Spleen (tissue), 11 donors: Measurements from ENCODE around the gene PGP. TPM values are rescaled to one million over a fixed set of nuclear protein-coding genes. Genes with fewer than 3 reads are reported as not detected.
"Not testable (repeated sequence)": the region's sequence is repeated elsewhere in the genome, so short reads cannot be mapped to it uniquely, and the experiment has no call there.

Experiments
- DNase-seq: peaks from one replicate; pipeline ENCODE4 v3.0.0-alpha.2; 2020
- H3K27ac ChIP-seq, 8 donors: fragments of 200-600 bp; sonication (generic) in 7 of 8; 1 replicate in 4 of 8; 2 replicates in 4 of 8; pipeline versions ENCODE4 v1.5.0 to v1.8.0; 2016 to 2021; ENCODE audit warnings: inconsistent platforms in 4 of 8, mild to moderate bottlenecking in 4 of 8, moderate library complexity in 1 of 8
- H3K27me3 ChIP-seq, 7 donors: fragments of 200-600 bp; sonication (generic) in 6 of 7; replicated peaks in 1 of 7; 1 replicate in 4 of 7; 2 replicates in 3 of 7; pipeline versions ENCODE4 v1.5.0 to v1.8.0; 2016 to 2021; ENCODE audit warnings: inconsistent platforms in 3 of 7, mild to moderate bottlenecking in 1 of 7
- H3K36me3 ChIP-seq, 6 donors: fragments of 200-600 bp; sonication (generic) in 5 of 6; 1 replicate in 4 of 6; 2 replicates in 2 of 6; pipeline versions ENCODE4 v1.5.0 to v1.8.0; 2016 to 2021; ENCODE audit warnings: inconsistent platforms in 2 of 6
- H3K4me1 ChIP-seq, 6 donors: fragments of 200-600 bp; sonication (generic) in 5 of 6; 1 replicate in 3 of 6; 2 replicates in 3 of 6; pipeline versions ENCODE4 v1.5.0 to v1.8.0; 2016 to 2021; ENCODE audit warnings: inconsistent platforms in 3 of 6
- H3K4me3 ChIP-seq, 8 donors: fragments of 200-600 bp; sonication (generic) in 7 of 8; 1 replicate in 4 of 8; 2 replicates in 4 of 8; pipeline versions ENCODE4 v1.5.0 to v1.8.0; 2016 to 2021; ENCODE audit warnings: inconsistent platforms in 4 of 8, mild to moderate bottlenecking in 4 of 8, moderate library complexity in 2 of 8
- H3K9me3 ChIP-seq, 8 donors: fragments of 200-600 bp; sonication (generic) in 7 of 8; 1 replicate in 4 of 8; 2 replicates in 4 of 8; pipeline versions ENCODE4 v1.5.0 to v1.8.0; 2016 to 2021; ENCODE audit warnings: inconsistent platforms in 4 of 8
- POLR2A ChIP-seq, 3 donors: fragments of 450-650 bp; IDR thresholded peaks; one replicate each; pipeline ENCODE4 v1.5.1; 2017; ENCODE audit warnings: antibody characterized with exemption in 3 of 3, mild to moderate bottlenecking in 1 of 3
- POLR2AphosphoS5 ChIP-seq, 3 donors: sonication (generic); formaldehyde crosslinking; IDR thresholded peaks; one replicate each; pipeline ENCODE4 v1.5.1; 2017; ENCODE audit warnings: antibody characterized with exemption in 3 of 3
- WGBS, 5 donors: extraction: QIAGEN DNeasy Blood & Tissue Kit in 3 of 5; methylation state at CpG; one replicate each; pipeline versions ENCODE4 v1.1.5 to v1.1.7; 2013 to 2018; 5-methylcytosine and 5-hydroxymethylcytosine counted together
- intact Hi-C: fragments of 100-400 bp; cut with DNase I; formaldehyde crosslinking; loops from one replicate; pipeline ENCODE4 v1.15.0; 2023; ENCODE audit warnings: low total_unique reads
- polyA plus RNA-seq, 3 donors: library from polyadenylated mRNA; stranded (reverse); fragments of 200-250 nt; gene quantifications; one replicate each; pipeline ENCODE4 v1.2.1, GENCODE V29; 2013
- total RNA-seq, 7 donors: library from RNA; depleted of rRNA in 3 of 7; stranded (reverse); fragments of >200 nt in 3 of 7; fragmentation: NEBNext Ultra II Directional in 4 of 7; extraction: Animal tissue kit (Norgen Biotek cat#: 25700) in 4 of 7; gene quantifications; one replicate each; pipeline versions ENCODE4 v1.1.0 to v1.2.1, GENCODE V29; 2016 to 2021
- TF ChIP-seq, protein P1 (sequence below), 11 experiments: fragments of 200-600 bp in 7 of 11; fragments of 450-650 bp in 4 of 11; sonication (generic) in 4 of 11; IDR thresholded peaks in 8 of 11; conservative IDR thresholded peaks in 3 of 11; 1 replicate in 7 of 11; 2 replicates in 4 of 11; pipeline versions ENCODE4 v1.4.0 to v1.8.0; 2016 to 2021; ENCODE audit warnings: antibody characterized with exemption in 11 of 11, inconsistent platforms in 4 of 11, mild to moderate bottlenecking in 1 of 11
- donor health status: healthy with polysubstance abuse.
- donor health status: DM: no; HTN: no; CAD: no; lungs with moderate emphysema.
- donor health status: DM: no; HTN: no; CAD: no.
- donor health status: Bipolar disorder and iron deficiency.
- donor health status: healthy.
- donor health status: DM: no; HTN: no; CAD: no.
- donor health status: DM: yes; HTN: yes; CAD: no.

PGP gene
- total and polyA plus RNA-seq, 10 donors, result 9.3 to 20.2 (median 13.7) TPM

DNA sequence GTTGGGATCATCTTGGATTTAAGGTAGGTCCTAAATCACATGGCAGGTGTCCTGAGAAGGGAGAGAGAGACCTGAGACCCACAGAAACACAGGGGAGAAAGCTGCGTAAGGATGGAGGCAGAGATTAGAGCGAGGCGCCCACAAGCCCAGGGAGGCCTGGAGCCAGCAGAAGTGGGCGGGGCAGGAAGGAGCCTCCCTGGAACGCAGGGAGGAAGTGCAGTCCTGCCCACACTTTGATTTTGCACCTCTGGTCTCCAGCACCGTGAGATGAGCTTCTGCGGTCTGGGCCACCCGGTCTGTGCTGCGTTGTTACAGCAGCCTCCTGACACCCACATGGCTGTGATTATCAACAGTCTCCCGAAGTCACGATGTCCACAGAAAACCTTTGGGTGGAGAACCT lies 28.0 kb upstream of the PGP start:
- Histone ChIP-seq H3K4me3 (no peak overlapping the region), H3K36me3 (peaks cover 0 to 86% (median 45%) of the 10 kb centered on the region in 6 donors), H3K27me3 (peaks cover 0 to 8% (median 6%) of the 10 kb centered on the region in 7 donors), H3K4me1 (peaks cover 0 to 21% (median 4%) of the 10 kb centered on the region in 6 donors), H3K9me3 (no peaks in the 10 kb centered on the region), H3K27ac (no peak overlapping the region)
- WGBS, 5 donors, result 69 to 82% (median 80%) methylated on average over 10 to 11 of the region's 11 CpGs
- DNase-seq, result no peak
- TF ChIP-seq, protein P1, sequence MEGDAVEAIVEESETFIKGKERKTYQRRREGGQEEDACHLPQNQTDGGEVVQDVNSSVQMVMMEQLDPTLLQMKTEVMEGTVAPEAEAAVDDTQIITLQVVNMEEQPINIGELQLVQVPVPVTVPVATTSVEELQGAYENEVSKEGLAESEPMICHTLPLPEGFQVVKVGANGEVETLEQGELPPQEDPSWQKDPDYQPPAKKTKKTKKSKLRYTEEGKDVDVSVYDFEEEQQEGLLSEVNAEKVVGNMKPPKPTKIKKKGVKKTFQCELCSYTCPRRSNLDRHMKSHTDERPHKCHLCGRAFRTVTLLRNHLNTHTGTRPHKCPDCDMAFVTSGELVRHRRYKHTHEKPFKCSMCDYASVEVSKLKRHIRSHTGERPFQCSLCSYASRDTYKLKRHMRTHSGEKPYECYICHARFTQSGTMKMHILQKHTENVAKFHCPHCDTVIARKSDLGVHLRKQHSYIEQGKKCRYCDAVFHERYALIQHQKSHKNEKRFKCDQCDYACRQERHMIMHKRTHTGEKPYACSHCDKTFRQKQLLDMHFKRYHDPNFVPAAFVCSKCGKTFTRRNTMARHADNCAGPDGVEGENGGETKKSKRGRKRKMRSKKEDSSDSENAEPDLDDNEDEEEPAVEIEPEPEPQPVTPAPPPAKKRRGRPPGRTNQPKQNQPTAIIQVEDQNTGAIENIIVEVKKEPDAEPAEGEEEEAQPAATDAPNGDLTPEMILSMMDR (IDR thresholded peaks at IDR 0.05 in 8 of 11, conservative IDR thresholded peaks at IDR 0.05 in 3 of 11), result no peak
- TF ChIP-seq POLR2AphosphoS5 (IDR thresholded peaks at IDR 0.05) (peak in 2 of 3 donors; percentile 7 to 8), POLR2A (IDR thresholded peaks at IDR 0.05) (no peak)
- intact Hi-C loops, result no loop called here

DNA sequence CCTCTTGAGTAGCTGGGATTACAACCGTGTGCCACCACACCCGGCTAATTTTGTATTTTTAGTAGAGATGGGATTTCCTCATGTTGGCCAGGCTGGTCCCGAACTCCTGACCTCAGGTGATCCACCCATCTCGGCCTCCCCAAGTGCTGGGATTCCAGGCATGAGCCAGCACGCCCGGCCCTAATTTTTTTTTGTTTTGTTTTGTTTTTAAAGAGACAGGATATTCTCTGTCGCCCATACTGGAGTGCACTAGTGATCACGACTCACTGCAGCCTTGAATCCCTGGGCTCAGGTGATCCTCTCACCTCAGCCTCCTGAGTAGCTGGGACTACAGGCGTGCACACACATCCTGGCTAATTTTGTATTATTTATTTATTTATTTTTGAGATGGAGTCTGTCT lies 25.7 kb upstream of the PGP start:
- H3K27me3 ChIP-seq, result peaks cover 0 to 30% (median 26%) of the 10 kb centered on the region in 7 donors
- WGBS, 5 donors, result 80 to 89% (median 87%) methylated on average over 9 of the region's 9 CpGs
- peaks cover 0 to 88% (median 36%) of the 10 kb centered on the region in 6 donors for H3K36me3 ChIP-seq
- H3K9me3 ChIP-seq, DNase-seq, intact Hi-C loops, H3K4me3 ChIP-seq, H3K27ac ChIP-seq: not testable (repeated sequence)
- H3K4me1 ChIP-seq, result peaks cover 11 to 43% (median 19%) of the 10 kb centered on the region in 6 donors

DNA sequence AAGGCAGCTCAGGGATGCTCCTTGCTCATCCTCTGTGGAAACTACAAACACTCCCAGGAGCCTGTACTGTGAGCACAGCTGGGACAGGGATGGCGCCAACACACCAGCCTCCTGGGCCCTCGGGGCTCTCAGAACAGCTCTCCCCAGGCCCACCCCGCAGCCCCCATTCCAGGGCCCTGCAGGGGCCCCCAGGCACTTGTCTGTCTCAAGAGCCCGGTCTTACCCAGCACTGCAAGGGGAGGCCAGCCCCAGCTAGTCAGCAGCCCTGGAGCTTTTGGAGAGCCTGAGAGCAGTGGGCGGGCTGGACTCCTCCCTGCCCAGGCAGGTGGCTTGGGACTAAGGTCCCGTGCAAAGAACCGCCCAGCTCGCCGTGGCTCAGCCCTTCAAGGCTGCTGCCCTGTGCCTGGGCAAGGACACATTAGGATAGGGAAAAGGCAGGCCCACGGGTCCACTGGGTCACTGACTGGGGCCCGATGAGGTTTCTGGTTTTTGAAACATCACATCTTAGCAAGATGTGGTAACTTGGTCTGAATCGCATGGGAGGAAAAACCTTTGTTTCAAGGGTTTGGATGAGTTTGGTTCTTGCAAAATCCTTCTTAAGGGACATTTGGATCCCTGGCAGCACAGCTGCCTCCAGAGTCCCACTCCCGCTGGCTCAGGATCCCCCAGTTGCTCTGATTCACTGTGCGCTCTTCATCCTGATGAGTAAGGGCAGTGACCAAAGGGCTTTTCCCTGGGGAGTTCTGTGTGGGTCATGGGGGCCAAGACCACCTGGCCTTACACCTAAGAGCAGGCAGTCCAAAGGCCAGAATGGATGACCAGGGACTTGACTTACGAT lies 24.4 kb upstream of the PGP start:
- H3K27me3 ChIP-seq, result peaks cover 0 to 43% (median 26%) of the 10 kb centered on the region in 7 donors
- H3K4me1 ChIP-seq, result peaks cover 11 to 44% (median 19%) of the 10 kb centered on the region in 6 donors
- 78 to 89% (median 86%) methylated on average over 12 to 15 of the region's 15 CpGs for whole genome bisulfite sequencing, 5 donors
- no peak for DNase-seq
- no peaks in the 10 kb centered on the region for H3K9me3 ChIP-seq
- peaks cover 4 to 88% (median 37%) of the 10 kb centered on the region in 6 donors for H3K36me3 ChIP-seq
- no peak overlapping the region for H3K27ac ChIP-seq
- intact Hi-C loops, result no loop called here
- no peak overlapping the region for H3K4me3 ChIP-seq
- TF ChIP-seq POLR2AphosphoS5 (IDR thresholded peaks at IDR 0.05) (no peak), POLR2A (IDR thresholded peaks at IDR 0.05) (no peak)
- TF ChIP-seq, protein P1 (IDR thresholded peaks at IDR 0.05 in 8 of 11, conservative IDR thresholded peaks at IDR 0.05 in 3 of 11), result no peak

DNA sequence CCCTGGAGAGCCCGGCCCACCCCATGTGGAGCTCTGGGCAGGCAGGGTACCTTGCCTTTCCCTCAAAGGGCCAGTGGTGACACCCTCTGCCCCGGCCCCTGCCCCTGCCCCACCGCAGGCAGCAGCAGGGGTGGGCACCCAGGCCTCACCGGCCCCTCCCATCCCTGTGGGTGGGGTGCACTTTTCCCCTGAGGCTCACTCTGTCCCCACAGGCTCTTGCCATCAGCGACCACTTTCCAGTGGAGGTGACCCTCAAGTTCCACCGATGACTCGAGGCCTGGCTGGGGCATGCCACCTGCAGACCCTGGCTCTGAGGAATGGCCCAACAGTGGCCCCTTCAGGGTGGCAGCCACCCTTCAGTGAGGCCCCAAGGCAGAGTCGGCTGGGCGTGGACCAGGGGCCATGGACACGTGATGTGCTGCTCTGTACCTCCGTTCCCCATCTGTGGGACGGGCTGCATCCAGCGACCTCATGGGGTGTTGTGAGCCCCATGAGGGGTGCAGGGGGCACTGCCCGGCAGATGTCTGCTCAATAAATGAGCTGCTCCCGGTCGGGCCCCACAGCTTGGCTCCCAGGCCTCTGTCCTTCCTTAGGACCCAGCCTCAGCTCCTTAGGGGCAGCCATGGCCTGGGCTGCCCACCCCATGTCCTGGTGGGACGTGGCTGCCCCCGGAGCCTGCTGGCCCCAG lies 23.7 kb upstream of the PGP start:
- H3K27me3 ChIP-seq, result peaks cover 0 to 49% (median 26%) of the 10 kb centered on the region in 7 donors
- peaks cover 8 to 88% (median 38%) of the 10 kb centered on the region in 6 donors for H3K36me3 ChIP-seq
- no peaks in the 10 kb centered on the region for H3K9me3 ChIP-seq
- no peak for DNase-seq
- no peak overlapping the region for H3K27ac ChIP-seq
- no peak overlapping the region for H3K4me3 ChIP-seq
- intact Hi-C loops, result no loop called here
- WGBS, 5 donors, result 56 to 74% (median 68%) methylated on average over 10 to 18 of the region's 18 CpGs
- H3K4me1 ChIP-seq, result peaks cover 11 to 42% (median 19%) of the 10 kb centered on the region in 6 donors
- TF ChIP-seq POLR2AphosphoS5 (IDR thresholded peaks at IDR 0.05) (peak in 2 of 3 donors; percentile 5 to 7), POLR2A (IDR thresholded peaks at IDR 0.05) (no peak)
- TF ChIP-seq, protein P1 (IDR thresholded peaks at IDR 0.05 in 8 of 11, conservative IDR thresholded peaks at IDR 0.05 in 3 of 11), result no peak
